PC-9 (cell line): ENCODE results near the gene KDM4C. TPM values are rescaled to one million over a fixed set of nuclear protein-coding genes. Genes with fewer than 3 reads are reported as not detected.

ENCODE experiments used
- BruUV-seq: library from RNA; stranded (reverse); fragments of 400-500 nt; replicated peaks from 2 replicates; lab custom pipeline; 2021; lab: Mats Ljungman, UMichigan
- CTCF ChIA-PET: fragments of 300-600 bp; sonication (Branson Sonifier 250); formaldehyde crosslinking; loops from one replicate; lab custom pipeline; 2022; ENCODE audit warnings: antibody characterized with exemption; lab: Charles Lee
- POLR2A ChIA-PET: fragments of 300-600 bp; sonication (Branson Sonifier 250); formaldehyde crosslinking; loops from one replicate; lab custom pipeline; 2022; ENCODE audit warnings: antibody characterized with exemption; ENCODE audit not compliant: unreplicated experiment; lab: Charles Lee
- DNase-seq, 2 experiments: peaks; one replicate each; pipeline versions ENCODE4 v3.0.0 to v3.0.0-alpha.2; 2015 to 2022; ENCODE audit warnings: mixed read lengths in 1 of 2
- H2AFZ ChIP-seq: fragments of 200-600 bp; sonication (generic); 2 replicates; pipeline ENCODE4 v1.8.1; 2017; ENCODE audit warnings: antibody characterized with exemption
- H3F3A ChIP-seq: fragments of 200-600 bp; sonication (generic); 2 replicates; pipeline ENCODE4 v1.8.1; 2017; ENCODE audit warnings: antibody characterized with exemption, mild to moderate bottlenecking, low read depth; ENCODE audit not compliant: insufficient read depth
- H3K27ac ChIP-seq: fragments of 200-600 bp; sonication (generic); 2 replicates; pipeline ENCODE4 v1.6.1; 2016; ENCODE audit warnings: mixed run types
- H3K27me3 ChIP-seq: fragments of 200-600 bp; sonication (generic); 2 replicates; pipeline ENCODE4 v1.6.1; 2016; ENCODE audit warnings: low read depth, mixed run types; ENCODE audit not compliant: insufficient read depth
- H3K36me3 ChIP-seq: fragments of 200-600 bp; sonication (generic); 2 replicates; pipeline ENCODE4 v1.6.1; 2016; ENCODE audit warnings: low read depth, mixed run types
- H3K4me1 ChIP-seq: fragments of 200-600 bp; sonication (generic); replicated peaks from 2 replicates; pipeline ENCODE4 v1.6.1; 2016; ENCODE audit warnings: mixed run types; ENCODE audit not compliant: insufficient read depth
- H3K4me2 ChIP-seq: fragments of 200-600 bp; sonication (generic); 2 replicates; pipeline ENCODE4 v1.6.1; 2017; ENCODE audit warnings: mixed run types
- H3K4me3 ChIP-seq: fragments of 200-600 bp; sonication (generic); 2 replicates; pipeline ENCODE4 v1.6.1; 2016; ENCODE audit warnings: mixed run types
- H3K79me2 ChIP-seq: fragments of 200-600 bp; sonication (generic); 2 replicates; pipeline ENCODE4 v1.6.1; 2017; ENCODE audit warnings: low read depth, mixed run types
- H3K9me2 ChIP-seq: fragments of 200-600 bp; sonication (generic); 2 replicates; pipeline ENCODE4 v1.8.1; 2017; ENCODE audit warnings: mild to moderate bottlenecking; ENCODE audit not compliant: insufficient read depth
- H3K9me3 ChIP-seq: fragments of 200-600 bp; sonication (generic); 2 replicates; pipeline ENCODE4 v1.8.1; 2016; ENCODE audit warnings: low read depth; ENCODE audit not compliant: insufficient read depth
- H4K20me1 ChIP-seq: fragments of 200-600 bp; sonication (generic); 2 replicates; pipeline ENCODE4 v1.8.1; 2017; ENCODE audit not compliant: insufficient read depth
- CTCF ChIP-seq: fragments of 200-600 bp; sonication (generic); conservative IDR thresholded peaks from 2 replicates; pipeline ENCODE4 v1.6.1; 2017; ENCODE audit warnings: mixed run types, antibody characterized with exemption, mild to moderate bottlenecking, moderate library complexity
- EZH2 ChIP-seq: fragments of 200-600 bp; sonication (generic); IDR thresholded peaks from 2 replicates; pipeline ENCODE4 v1.8.0; 2017; ENCODE audit warnings: antibody characterized with exemption, low read depth
- intact Hi-C: fragments of 100-400 bp; cut with micrococcal nuclease; formaldehyde crosslinking; loops from one replicate; pipeline ENCODE4 v1.10.0; 2022; ENCODE audit not compliant: unreplicated experiment
- total RNA-seq: library from RNA; stranded (reverse); gene quantifications from 2 replicates; pipeline ENCODE4 v1.2.3, GENCODE V29; 2021

The KDM4C gene
- total RNA-seq, 1 experiment from 2014 or later = 12.9 TPM

- intact Hi-C loops = no loop called here
- Histone ChIP-seq H3K9me2 (no peaks in the 10 kb centered on the region), H3F3A (no peaks in the 10 kb centered on the region)
Measured at GRCh38 chr9:7118633-7119032, 360.9 kb downstream of the KDM4C start.

GRCh38 chr9:7119612-7120011, 361.8 kb downstream of the KDM4C start:
- H3K4me1 ChIP-seq = no peaks in the 10 kb centered on the region
- TF ChIP-seq CTCF (no peak), EZH2 (no peak)
- no peaks in the 10 kb centered on the region for H4K20me1 ChIP-seq
- H3K36me3 ChIP-seq = no peaks in the 10 kb centered on the region
- DNase-seq = no peak
- ChIA-PET CTCF (interaction anchor here (0.7 kb wide), 1 partner anchor 28 kb away, joined by 3 read pairs; no protein-coding TSS in a partner anchor), POLR2A (no interaction called here)
- H3K4me2 ChIP-seq = no peak overlapping the region
- intact Hi-C loops = no loop called here
- H3K27me3 ChIP-seq = no peaks in the 10 kb centered on the region
- no peak overlapping the region for H2AFZ ChIP-seq
- no peaks in the 10 kb centered on the region for H3F3A ChIP-seq
- no peaks in the 10 kb centered on the region for H3K9me2 ChIP-seq
- H3K4me3 ChIP-seq = no peak overlapping the region
- BruUV-seq = no TSS peak
- H3K79me2 ChIP-seq = no peaks in the 10 kb centered on the region
- H3K27ac ChIP-seq = no peak overlapping the region
- no peaks in the 10 kb centered on the region for H3K9me3 ChIP-seq

More at GRCh38 chr9:7118633-7119032, 360.9 kb downstream of the KDM4C start:
- Histone ChIP-seq H3K36me3 (no peaks in the 10 kb centered on the region), H3K27me3 (no peaks in the 10 kb centered on the region), H3K4me1 (no peaks in the 10 kb centered on the region), H3K4me2 (no peak overlapping the region), H3K79me2 (no peaks in the 10 kb centered on the region), H4K20me1 (no peaks in the 10 kb centered on the region), H3K9me3 (no peaks in the 10 kb centered on the region), H2AFZ (no peak overlapping the region), H3K27ac (no peak overlapping the region), H3K4me3 (no peak overlapping the region)
- TF ChIP-seq CTCF = no peak
- TF ChIP-seq EZH2 = no peak
- ChIA-PET CTCF (no interaction called here), POLR2A (no interaction called here)
- no peak for DNase-seq
- no TSS peak for BruUV-seq

GRCh38 chr9:7121055-7121454, 363.3 kb downstream of the KDM4C start:
- Histone ChIP-seq H3F3A (no peaks in the 10 kb centered on the region), H3K4me1 (no peaks in the 10 kb centered on the region), H3K4me2 (no peak overlapping the region), H3K27me3 (no peaks in the 10 kb centered on the region), H3K4me3 (no peak overlapping the region), H3K27ac (no peak overlapping the region), H3K9me2 (no peaks in the 10 kb centered on the region), H3K79me2 (no peaks in the 10 kb centered on the region), H3K36me3 (no peaks in the 10 kb centered on the region), H4K20me1 (no peaks in the 10 kb centered on the region), H2AFZ (no peak overlapping the region), H3K9me3 (no peaks in the 10 kb centered on the region)
- BruUV-seq = no TSS peak
- no peak for DNase-seq
- TF ChIP-seq CTCF (no peak), EZH2 (no peak)
- ChIA-PET POLR2A (interaction anchor here (0.6 kb wide), 1 partner anchor 114 kb away, joined by 3 read pairs; no protein-coding TSS in a partner anchor), CTCF (no interaction called here)
- intact Hi-C loops = no loop called here
